Smooth muscle cell (in vitro differentiated cells): ENCODE results near the gene CISTR. TPM values are rescaled to one million over a fixed set of nuclear protein-coding genes. Genes with fewer than 3 reads are reported as not detected.
"Not testable (repeated sequence)": the region's sequence is repeated elsewhere in the genome, so short reads cannot be mapped to it uniquely, and the experiment has no call there.

ENCODE experiments used
- DNase-seq: peaks from one replicate; lab custom pipeline; 2025; ENCODE audit not compliant: unreplicated experiment; lab: John Stamatoyannopoulos, UW
- H2AFZ ChIP-seq: fragments of 200-600 bp; sonication (generic); 2 replicates; pipeline ENCODE4 v1.6.0; 2016; ENCODE audit warnings: antibody characterized with exemption, low read depth, mild to moderate bottlenecking
- H3F3A ChIP-seq: fragments of 200-600 bp; sonication (generic); 2 replicates; pipeline ENCODE4 v1.6.0; 2017; ENCODE audit warnings: antibody characterized with exemption, low read depth
- H3K27ac ChIP-seq: fragments of 200-600 bp; sonication (generic); 2 replicates; pipeline ENCODE4 v1.5.1; 2016; ENCODE audit warnings: low read depth, mild to moderate bottlenecking
- H3K27me3 ChIP-seq: fragments of 200-600 bp; sonication (generic); 2 replicates; pipeline ENCODE4 v1.6.1; 2016; ENCODE audit warnings: low read depth, mild to moderate bottlenecking
- H3K36me3 ChIP-seq: fragments of 200-600 bp; sonication (generic); 2 replicates; pipeline ENCODE4 v1.5.1; 2016; ENCODE audit warnings: low read depth
- H3K4me1 ChIP-seq: fragments of 200-600 bp; sonication (generic); 2 replicates; pipeline ENCODE4 v1.5.1; 2016; ENCODE audit warnings: low read depth
- H3K4me2 ChIP-seq: fragments of 200-600 bp; sonication (generic); 2 replicates; pipeline ENCODE4 v1.6.0; 2016; ENCODE audit warnings: mild to moderate bottlenecking
- H3K4me3 ChIP-seq: fragments of 200-600 bp; sonication (generic); 2 replicates; pipeline ENCODE4 v1.5.1; 2016; ENCODE audit warnings: mild to moderate bottlenecking
- H3K79me2 ChIP-seq: fragments of 200-600 bp; sonication (generic); 2 replicates; pipeline ENCODE4 v1.6.0; 2016; ENCODE audit warnings: low read depth, mild to moderate bottlenecking
- H3K9ac ChIP-seq: fragments of 200-600 bp; sonication (generic); 2 replicates; pipeline ENCODE4 v1.6.0; 2016; ENCODE audit warnings: low read depth
- H3K9me3 ChIP-seq: fragments of 200-600 bp; sonication (generic); replicated peaks from 2 replicates; pipeline ENCODE4 v1.5.1; 2016; ENCODE audit warnings: low read depth
- H4K20me1 ChIP-seq: fragments of 200-600 bp; sonication (generic); 2 replicates; pipeline ENCODE4 v1.6.0; 2016; ENCODE audit warnings: low read depth
- CTCF ChIP-seq: fragments of 200-600 bp; sonication (generic); IDR thresholded peaks from 2 replicates; pipeline ENCODE4 v1.5.1; 2017; ENCODE audit warnings: borderline replicate concordance, mild to moderate bottlenecking, antibody characterized with exemption; ENCODE audit not compliant: insufficient read depth, poor library complexity, severe bottlenecking
- WGBS: methylation state at CpG from one replicate; pipeline ENCODE4 v1.1.7; 2016; ENCODE audit warnings: low lambda C conversion rate; 5-methylcytosine and 5-hydroxymethylcytosine counted together
- polyA plus RNA-seq: library from polyadenylated mRNA; unstranded; fragments of >200 nt; fragmentation: Nextera tagmentation; extraction: Ambion mirVana; gene quantifications from 2 replicates; pipeline ENCODE4 v1.2.1, GENCODE V29; 2016
- total RNA-seq: library from RNA; depleted of rRNA; stranded (reverse); fragments of >200 nt; gene quantifications from 2 replicates; pipeline ENCODE4 v1.2.3, GENCODE V29; 2014

The CISTR gene
- total and polyA plus RNA-seq, 2 experiments from 2014 or later: not detected

GRCh38 chr12:53766881-53767280 lies 15.1 kb upstream of the CISTR start:
- DNase-seq: no peak

DNA sequence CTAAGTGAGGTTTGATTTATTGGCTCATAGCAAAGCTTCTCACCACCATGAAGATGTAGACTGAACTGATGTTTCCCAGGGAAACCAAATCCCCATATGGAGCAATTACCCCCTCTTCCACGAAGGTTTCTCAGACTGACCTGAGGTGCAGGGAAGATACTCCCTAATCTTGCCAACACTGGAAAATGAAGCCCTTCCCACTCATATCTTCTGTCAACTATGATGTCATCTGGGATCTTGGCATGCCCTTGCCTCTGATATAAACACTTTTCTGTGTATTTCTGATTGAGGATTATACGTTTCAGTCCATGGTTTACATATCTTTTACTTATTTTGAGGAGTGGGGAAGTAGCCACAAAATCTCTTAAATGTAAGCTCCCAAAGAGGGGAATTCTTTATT lies 14.1 kb upstream of the CISTR start:
- no peak overlapping the region for H3K27ac ChIP-seq
- H3K79me2 ChIP-seq: no peaks in the 10 kb centered on the region
- no peak for DNase-seq
- H3F3A ChIP-seq: no peaks in the 10 kb centered on the region
- TF ChIP-seq CTCF: no peak
- no peaks in the 10 kb centered on the region for H3K36me3 ChIP-seq
- H3K4me3 ChIP-seq: no peak overlapping the region
- peaks cover 84% of the 10 kb centered on the region for H3K27me3 ChIP-seq
- no peaks in the 10 kb centered on the region for H3K9me3 ChIP-seq
- H2AFZ ChIP-seq: no peak overlapping the region
- no peaks in the 10 kb centered on the region for H4K20me1 ChIP-seq
- H3K4me1 ChIP-seq: no peaks in the 10 kb centered on the region
- H3K9ac ChIP-seq: no peak overlapping the region
- 76% methylated on average over 2 of the region's 2 CpGs for WGBS
- H3K4me2 ChIP-seq: no peak overlapping the region

More at GRCh38 chr12:53766881-53767280, 15.1 kb upstream of the CISTR start:
- H3K27me3 ChIP-seq: peaks cover 84% of the 10 kb centered on the region
- no peaks in the 10 kb centered on the region for H4K20me1 ChIP-seq
- H3K9ac ChIP-seq: no peak overlapping the region
- no peaks in the 10 kb centered on the region for H3K79me2 ChIP-seq
- H2AFZ ChIP-seq: no peak overlapping the region
- no peaks in the 10 kb centered on the region for H3K4me1 ChIP-seq
- no peak for TF ChIP-seq CTCF
- H3K9me3 ChIP-seq: no peaks in the 10 kb centered on the region
- H3K4me2 ChIP-seq: no peak overlapping the region
- no peak overlapping the region for H3K4me3 ChIP-seq
- H3F3A ChIP-seq: no peaks in the 10 kb centered on the region
- WGBS: 53% methylated on average over 3 of the region's 3 CpGs
- no peaks in the 10 kb centered on the region for H3K36me3 ChIP-seq
- no peak overlapping the region for H3K27ac ChIP-seq

DNA sequence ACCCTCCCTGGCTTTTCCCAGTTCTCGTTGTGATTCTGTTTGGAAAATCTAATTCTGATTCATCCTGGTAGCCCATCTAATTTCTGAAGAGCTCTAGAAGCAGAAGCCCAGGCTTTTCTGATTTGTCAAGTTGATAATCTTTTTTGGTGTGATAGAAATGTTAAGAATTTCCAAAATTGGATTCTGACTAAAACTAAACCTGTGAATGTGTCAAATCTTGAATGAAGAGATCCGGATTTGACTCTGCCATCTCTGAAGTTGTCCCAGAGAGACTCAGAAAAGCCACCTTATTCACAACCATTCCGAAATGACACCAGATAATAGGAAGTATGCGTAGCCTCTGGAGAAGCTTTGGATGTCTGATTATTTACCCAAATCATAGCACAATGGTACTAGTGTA lies 12.8 kb upstream of the CISTR start:
- TF ChIP-seq CTCF: no peak
- Histone ChIP-seq H3K36me3 (no peaks in the 10 kb centered on the region), H3K27me3 (peaks cover 91% of the 10 kb centered on the region), H4K20me1 (no peaks in the 10 kb centered on the region), H3K9ac (no peak overlapping the region), H3K4me1 (no peaks in the 10 kb centered on the region), H3K27ac (no peak overlapping the region), H3K79me2 (no peaks in the 10 kb centered on the region), H3K4me3 (no peak overlapping the region), H3K4me2 (no peak overlapping the region), H3K9me3 (no peaks in the 10 kb centered on the region), H2AFZ (no peak overlapping the region), H3F3A (no peaks in the 10 kb centered on the region)
- DNase-seq: no peak
- 84% methylated on average over 4 of the region's 4 CpGs for WGBS

GRCh38 chr12:53762793-53763192 lies 11.0 kb upstream of the CISTR start:
- not testable (repeated sequence) for H3K79me2 ChIP-seq, H3K4me2 ChIP-seq, H3F3A ChIP-seq, DNase-seq, H4K20me1 ChIP-seq, H2AFZ ChIP-seq, H3K4me3 ChIP-seq, H3K9me3 ChIP-seq, H3K9ac ChIP-seq, H3K4me1 ChIP-seq, H3K36me3 ChIP-seq, H3K27ac ChIP-seq
- peaks cover 96% of the 10 kb centered on the region for H3K27me3 ChIP-seq
- WGBS: 84% methylated on average over 3 of the region's 3 CpGs
